Measurements from ENCODE around the gene FBXL7.

Gene FBXL7

DNA sequence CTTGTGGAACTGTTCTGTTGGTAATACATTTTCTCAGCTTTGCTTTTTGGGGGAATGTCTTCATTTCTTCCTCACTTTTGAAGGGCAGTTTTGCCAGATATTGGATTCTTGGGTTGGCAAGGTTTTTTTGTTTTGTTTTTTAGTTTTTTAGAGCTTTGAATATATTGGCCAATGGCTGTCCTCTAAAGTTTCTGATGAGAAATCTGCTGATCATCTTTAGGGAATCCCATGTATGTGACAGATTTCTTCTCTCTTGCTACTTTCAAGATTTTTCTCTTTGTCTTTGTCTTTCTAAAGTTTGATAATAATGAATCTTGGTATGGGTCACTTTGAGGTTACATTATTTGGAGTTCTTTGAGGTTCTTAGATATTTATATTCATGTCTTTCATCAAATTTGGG, 227.4 kb downstream of the FBXL7 start:
- H2BK12ac ChIP-seq (ENCODE audit: low read length) = no peak overlapping the region
- no peak overlapping the region for H3K14ac ChIP-seq (ENCODE audit: low read length)
- H3K4me3 ChIP-seq (ENCODE audit: low read depth, low read length) = no peak overlapping the region
- no peak overlapping the region for H3K23ac ChIP-seq (ENCODE audit: low read length)
- H3K79me1 ChIP-seq (ENCODE audit: low read length) = no peaks in the 10 kb centered on the region
- H3K4me2 ChIP-seq (ENCODE audit: low read length) = no peak overlapping the region
- no peaks in the 10 kb centered on the region for H3K4me1 ChIP-seq (ENCODE audit: control insufficient read depth in 1 of 2, insufficient read depth in 2 of 2, low read length in 2 of 2)
- no peak overlapping the region for H3K9ac ChIP-seq (ENCODE audit: low read length)
- no peaks in the 10 kb centered on the region for H3K36me3 ChIP-seq (ENCODE audit: control insufficient read depth in 1 of 2, insufficient read depth in 2 of 2, low read length in 2 of 2)
- no peak overlapping the region for H2BK5ac ChIP-seq (ENCODE audit: low read depth, low read length, poor library complexity)
- H3K9me3 ChIP-seq (ENCODE audit: insufficient read depth, low read depth, low read length) = no peaks in the 10 kb centered on the region
- no peak overlapping the region for H2AK5ac ChIP-seq (ENCODE audit: low read length)
- H3K79me2 ChIP-seq (ENCODE audit: control insufficient read depth, insufficient read depth, low read length, poor library complexity) = no peaks in the 10 kb centered on the region
- H3K4ac ChIP-seq (ENCODE audit: low read depth, low read length) = no peak overlapping the region
- H4K91ac ChIP-seq (ENCODE audit: low read depth, low read length) = no peak overlapping the region
- H3K27ac ChIP-seq (ENCODE audit: low read depth, low read length) = no peak overlapping the region
- H2BK120ac ChIP-seq (ENCODE audit: insufficient read depth, low read length, poor library complexity) = no peak overlapping the region
- no peaks in the 10 kb centered on the region for H3K27me3 ChIP-seq (ENCODE audit: insufficient read depth, low read length)
- no peak overlapping the region for H3K18ac ChIP-seq (ENCODE audit: low read length)
- no peak overlapping the region for H2AFZ ChIP-seq (ENCODE audit: insufficient read depth, low read length, poor library complexity)
- no peak for DNase-seq
- no peak overlapping the region for H4K8ac ChIP-seq (ENCODE audit: low read depth, low read length)
- H4K12ac ChIP-seq (ENCODE audit: low read depth, low read length) = no peak overlapping the region

DNA sequence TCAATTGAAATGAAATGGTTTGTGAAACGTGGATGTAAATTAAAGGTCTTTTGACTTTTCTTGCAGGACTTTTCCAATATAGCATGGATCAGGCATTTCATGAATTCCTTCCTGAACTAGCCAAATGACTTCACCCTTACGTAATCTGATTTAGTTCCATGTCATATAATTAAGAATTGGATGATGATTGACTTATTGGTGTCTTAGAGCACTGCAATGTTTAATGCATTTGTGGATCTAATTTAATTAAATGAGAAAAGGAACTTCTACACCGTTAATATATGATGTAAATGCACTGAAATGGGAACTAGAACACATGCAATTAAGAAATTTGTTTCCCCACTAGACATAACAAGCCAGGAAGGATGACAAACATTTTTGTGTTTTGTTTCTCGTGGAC, 228.8 kb downstream of the FBXL7 start:
- Histone ChIP-seq H3K79me2 (ENCODE audit: control insufficient read depth, insufficient read depth, low read length, poor library complexity) (no peaks in the 10 kb centered on the region), H2BK12ac (ENCODE audit: low read length) (no peak overlapping the region)

DNA sequence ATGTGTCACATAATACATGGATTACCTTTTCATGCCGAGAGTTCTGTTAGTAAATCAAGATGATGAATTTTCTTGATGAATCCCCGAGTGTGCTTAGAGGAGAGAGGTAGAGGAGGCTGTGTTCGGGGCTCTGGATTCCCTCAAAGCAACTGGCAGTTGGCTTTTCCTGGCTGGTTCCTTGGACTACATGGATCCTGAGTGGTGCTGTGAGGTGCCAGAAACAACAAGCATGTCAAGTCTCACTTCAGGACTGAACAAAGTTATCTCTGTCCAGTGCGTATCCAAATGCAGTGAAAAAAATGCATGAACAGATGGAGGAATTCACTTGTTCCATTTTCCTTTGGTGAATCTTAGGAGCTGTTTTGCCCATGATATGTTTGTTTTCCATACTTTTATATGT, 231.7 kb downstream of the FBXL7 start:
- H3K23ac ChIP-seq (ENCODE audit: low read length) = no peak overlapping the region
- H3K27ac ChIP-seq (ENCODE audit: low read depth, low read length) = no peak overlapping the region
- no peak overlapping the region for H4K91ac ChIP-seq (ENCODE audit: low read depth, low read length)
- H3K9ac ChIP-seq (ENCODE audit: low read length) = no peak overlapping the region
- H3K79me1 ChIP-seq (ENCODE audit: low read length) = no peaks in the 10 kb centered on the region
- no peaks in the 10 kb centered on the region for H3K9me3 ChIP-seq (ENCODE audit: insufficient read depth, low read depth, low read length)
- no peak overlapping the region for H2AFZ ChIP-seq (ENCODE audit: insufficient read depth, low read length, poor library complexity)
- H4K12ac ChIP-seq (ENCODE audit: low read depth, low read length) = no peak overlapping the region
- no peak overlapping the region for H3K4me2 ChIP-seq (ENCODE audit: low read length)
- H2AK5ac ChIP-seq (ENCODE audit: low read length) = no peak overlapping the region
- no peak overlapping the region for H2BK120ac ChIP-seq (ENCODE audit: insufficient read depth, low read length, poor library complexity)
- no peaks in the 10 kb centered on the region for H3K36me3 ChIP-seq (ENCODE audit: control insufficient read depth in 1 of 2, insufficient read depth in 2 of 2, low read length in 2 of 2)
- H2BK12ac ChIP-seq (ENCODE audit: low read length) = no peak overlapping the region
- no peaks in the 10 kb centered on the region for H3K79me2 ChIP-seq (ENCODE audit: control insufficient read depth, insufficient read depth, low read length, poor library complexity)
- no peak overlapping the region for H3K14ac ChIP-seq (ENCODE audit: low read length)
- no peaks in the 10 kb centered on the region for H3K27me3 ChIP-seq (ENCODE audit: insufficient read depth, low read length)
- H3K4me3 ChIP-seq (ENCODE audit: low read depth, low read length) = no peak overlapping the region
- no peaks in the 10 kb centered on the region for H3K4me1 ChIP-seq (ENCODE audit: control insufficient read depth in 1 of 2, insufficient read depth in 2 of 2, low read length in 2 of 2)
- no peak overlapping the region for H2BK5ac ChIP-seq (ENCODE audit: low read depth, low read length, poor library complexity)
- H3K18ac ChIP-seq (ENCODE audit: low read length) = no peak overlapping the region
- no peak overlapping the region for H4K8ac ChIP-seq (ENCODE audit: low read depth, low read length)
- no peak for DNase-seq
- H3K4ac ChIP-seq (ENCODE audit: low read depth, low read length) = no peak overlapping the region
- WGBS (ENCODE audit: extremely low coverage, insufficient coverage, insufficient read length) = no CpG with 5 or more reads among the region's 4 CpGs

More for the DNA sequence above, 228.8 kb downstream of the FBXL7 start:
- Histone ChIP-seq H3K4me3 (ENCODE audit: low read depth, low read length) (no peak overlapping the region), H3K18ac (ENCODE audit: low read length) (no peak overlapping the region), H2AK5ac (ENCODE audit: low read length) (no peak overlapping the region), H3K14ac (ENCODE audit: low read length) (no peak overlapping the region), H2BK5ac (ENCODE audit: low read depth, low read length, poor library complexity) (no peak overlapping the region), H3K9ac (ENCODE audit: low read length) (no peak overlapping the region), H3K9me3 (ENCODE audit: insufficient read depth, low read depth, low read length) (no peaks in the 10 kb centered on the region), H2BK120ac (ENCODE audit: insufficient read depth, low read length, poor library complexity) (no peak overlapping the region), H3K27ac (ENCODE audit: low read depth, low read length) (no peak overlapping the region), H2AFZ (ENCODE audit: insufficient read depth, low read length, poor library complexity) (no peak overlapping the region), H3K36me3 (ENCODE audit: control insufficient read depth in 1 of 2, insufficient read depth in 2 of 2, low read length in 2 of 2) (no peaks in the 10 kb centered on the region), H4K8ac (ENCODE audit: low read depth, low read length) (no peak overlapping the region), H4K12ac (ENCODE audit: low read depth, low read length) (no peak overlapping the region), H3K4ac (ENCODE audit: low read depth, low read length) (no peak overlapping the region), H3K4me1 (ENCODE audit: control insufficient read depth in 1 of 2, insufficient read depth in 2 of 2, low read length in 2 of 2) (no peaks in the 10 kb centered on the region), H3K27me3 (ENCODE audit: insufficient read depth, low read length) (no peaks in the 10 kb centered on the region), H3K4me2 (ENCODE audit: low read length) (no peak overlapping the region), H3K79me1 (ENCODE audit: low read length) (no peaks in the 10 kb centered on the region), H3K23ac (ENCODE audit: low read length) (no peak overlapping the region), H4K91ac (ENCODE audit: low read depth, low read length) (no peak overlapping the region)
- no CpG with 5 or more reads among the region's 4 CpGs for WGBS (ENCODE audit: extremely low coverage, insufficient coverage, insufficient read length)
- no peak for DNase-seq

DNA sequence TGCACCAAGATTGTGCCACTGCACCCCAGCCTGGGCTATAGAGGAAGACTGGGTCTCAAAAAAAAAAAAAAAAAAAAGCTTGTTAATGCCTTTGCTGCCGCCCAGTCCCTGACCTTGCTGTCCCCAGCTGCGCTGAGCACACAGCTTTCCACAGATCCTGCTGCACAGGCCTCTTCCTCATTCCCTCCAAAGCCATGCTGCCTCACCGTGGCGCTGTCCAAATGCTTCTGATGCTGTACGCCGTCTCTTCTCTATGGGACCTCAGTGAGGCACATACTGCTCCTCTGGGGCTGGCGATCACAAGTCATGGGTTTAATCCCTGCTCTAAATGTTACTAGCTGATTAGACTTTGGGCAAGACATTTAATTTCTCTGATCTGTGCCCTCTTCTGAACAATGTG, 234.1 kb downstream of the FBXL7 start:
- no CpG with 5 or more reads among the region's 7 CpGs for WGBS (ENCODE audit: extremely low coverage, insufficient coverage, insufficient read length)
- no peak overlapping the region for H2BK120ac ChIP-seq (ENCODE audit: insufficient read depth, low read length, poor library complexity)
- H2BK12ac ChIP-seq (ENCODE audit: low read length) = no peak overlapping the region
- no peaks in the 10 kb centered on the region for H3K27me3 ChIP-seq (ENCODE audit: insufficient read depth, low read length)
- H3K36me3 ChIP-seq (ENCODE audit: control insufficient read depth in 1 of 2, insufficient read depth in 2 of 2, low read length in 2 of 2) = no peaks in the 10 kb centered on the region
- no peak overlapping the region for H3K4ac ChIP-seq (ENCODE audit: low read depth, low read length)
- H3K9me3 ChIP-seq (ENCODE audit: insufficient read depth, low read depth, low read length) = no peaks in the 10 kb centered on the region
- no peak overlapping the region for H3K4me2 ChIP-seq (ENCODE audit: low read length)
- H3K9ac ChIP-seq (ENCODE audit: low read length) = no peak overlapping the region
- H2AK5ac ChIP-seq (ENCODE audit: low read length) = no peak overlapping the region
- H2AFZ ChIP-seq (ENCODE audit: insufficient read depth, low read length, poor library complexity) = no peak overlapping the region
- no peak overlapping the region for H3K18ac ChIP-seq (ENCODE audit: low read length)
- H3K79me1 ChIP-seq (ENCODE audit: low read length) = no peaks in the 10 kb centered on the region
- H3K79me2 ChIP-seq (ENCODE audit: control insufficient read depth, insufficient read depth, low read length, poor library complexity) = no peaks in the 10 kb centered on the region
- no peak overlapping the region for H3K27ac ChIP-seq (ENCODE audit: low read depth, low read length)
- no peak overlapping the region for H3K4me3 ChIP-seq (ENCODE audit: low read depth, low read length)
- H4K8ac ChIP-seq (ENCODE audit: low read depth, low read length) = no peak overlapping the region
- H2BK5ac ChIP-seq (ENCODE audit: low read depth, low read length, poor library complexity) = no peak overlapping the region
- no peaks in the 10 kb centered on the region for H3K4me1 ChIP-seq (ENCODE audit: control insufficient read depth in 1 of 2, insufficient read depth in 2 of 2, low read length in 2 of 2)
- H3K23ac ChIP-seq (ENCODE audit: low read length) = no peak overlapping the region
- H3K14ac ChIP-seq (ENCODE audit: low read length) = no peak overlapping the region
- no peak for DNase-seq
- H4K12ac ChIP-seq (ENCODE audit: low read depth, low read length) = no peak overlapping the region
- H4K91ac ChIP-seq (ENCODE audit: low read depth, low read length) = no peak overlapping the region
